ENCODE measurements around the gene PAIP2. TPM values are rescaled to one million over a fixed set of nuclear protein-coding genes. Genes with fewer than 3 reads are reported as not detected.

Gene PAIP2, protein sequence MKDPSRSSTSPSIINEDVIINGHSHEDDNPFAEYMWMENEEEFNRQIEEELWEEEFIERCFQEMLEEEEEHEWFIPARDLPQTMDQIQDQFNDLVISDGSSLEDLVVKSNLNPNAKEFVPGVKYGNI
- total RNA-seq = 54.9 and 65.0 TPM in 2 replicates

DNA sequence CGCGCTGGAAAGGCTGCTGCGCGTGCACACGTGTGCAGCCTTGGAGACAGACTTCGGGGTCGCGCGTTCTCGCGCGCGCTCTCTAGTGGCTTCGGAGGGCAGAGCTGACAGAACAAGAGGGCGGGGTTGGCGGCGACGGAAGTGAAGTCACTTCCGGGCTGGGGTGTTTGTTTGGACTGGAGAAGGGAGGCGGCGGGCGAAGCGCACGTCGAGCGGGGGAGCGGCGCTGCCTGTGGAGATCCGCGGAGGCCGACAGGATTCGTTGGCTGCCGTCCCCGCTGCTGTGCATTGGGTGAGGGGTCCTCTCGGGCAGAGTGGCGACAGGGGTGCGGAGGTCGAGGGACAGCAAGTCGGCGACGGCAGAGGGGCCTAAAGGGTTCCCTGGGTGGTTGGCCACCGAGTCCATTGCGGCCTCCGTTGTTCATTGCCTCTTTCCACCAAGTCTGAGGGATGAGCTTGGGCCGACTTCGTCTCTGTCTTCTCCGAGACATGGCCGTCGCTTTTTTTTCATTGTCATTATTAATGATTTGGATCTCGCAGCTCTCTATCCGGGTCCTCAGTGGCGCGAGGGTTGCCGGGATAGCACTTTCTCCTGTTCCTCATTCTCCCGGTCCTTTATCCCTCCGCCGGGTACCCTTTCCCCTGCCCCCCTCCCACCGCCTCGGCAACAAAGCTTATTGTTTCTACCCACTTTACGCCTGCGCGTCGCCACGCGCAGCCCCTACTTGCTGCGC is at the start of gene PAIP2:
Gene PAIP2 (plus strand): TSS at position 166 of the 734 bp plus-strand sequence. CDS start 21,931 bp downstream, outside the sequence.

DNA sequence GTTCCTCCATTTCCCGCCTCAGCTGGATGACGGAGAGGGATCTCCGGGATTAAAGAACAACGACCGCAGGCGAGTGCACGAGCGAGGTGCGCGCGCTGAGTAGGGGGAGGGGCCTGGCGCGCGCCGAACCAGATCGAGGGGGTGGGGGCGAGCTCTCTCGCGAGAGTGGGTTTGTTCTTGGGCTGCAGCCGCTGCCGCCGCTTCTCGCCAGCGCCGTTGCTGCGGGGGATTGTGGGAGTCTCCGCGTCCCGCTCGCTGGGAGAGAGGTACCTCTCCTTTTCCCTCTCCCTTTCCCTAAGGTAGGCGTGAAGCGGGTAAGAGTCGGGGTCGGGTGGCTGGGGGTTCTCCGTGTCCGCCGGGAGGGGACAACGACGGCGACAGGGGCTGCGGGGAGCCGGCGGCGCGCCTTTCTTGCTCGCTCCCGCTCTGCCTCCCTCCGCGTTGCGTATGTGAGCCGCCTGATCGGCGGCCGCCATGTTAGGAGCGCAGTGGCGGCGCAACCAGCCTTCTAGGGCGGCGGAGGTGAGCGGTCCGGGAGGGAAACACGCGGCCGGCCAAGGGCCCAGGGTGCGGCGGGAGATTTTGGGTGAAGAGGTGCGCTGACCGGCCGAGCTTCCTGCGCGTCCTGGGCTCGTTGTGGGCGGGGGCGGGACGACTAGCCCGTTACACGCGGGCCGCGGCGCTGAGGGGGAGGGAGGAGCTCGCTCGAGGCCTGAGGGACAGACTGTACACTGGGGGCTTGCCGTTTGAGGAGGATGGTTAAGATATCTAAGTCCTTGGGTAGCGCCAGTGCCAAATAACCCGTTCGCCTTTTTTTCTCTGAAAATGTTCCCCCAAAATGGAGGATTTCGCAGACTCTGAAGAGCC is 47.9 kb upstream of the PAIP2 start, which contains the start of gene MATR3:
Gene MATR3 (plus strand): TSS at position 234 of the 867 bp plus-strand sequence. CDS start 13,676 bp downstream, outside the sequence.

DNA sequence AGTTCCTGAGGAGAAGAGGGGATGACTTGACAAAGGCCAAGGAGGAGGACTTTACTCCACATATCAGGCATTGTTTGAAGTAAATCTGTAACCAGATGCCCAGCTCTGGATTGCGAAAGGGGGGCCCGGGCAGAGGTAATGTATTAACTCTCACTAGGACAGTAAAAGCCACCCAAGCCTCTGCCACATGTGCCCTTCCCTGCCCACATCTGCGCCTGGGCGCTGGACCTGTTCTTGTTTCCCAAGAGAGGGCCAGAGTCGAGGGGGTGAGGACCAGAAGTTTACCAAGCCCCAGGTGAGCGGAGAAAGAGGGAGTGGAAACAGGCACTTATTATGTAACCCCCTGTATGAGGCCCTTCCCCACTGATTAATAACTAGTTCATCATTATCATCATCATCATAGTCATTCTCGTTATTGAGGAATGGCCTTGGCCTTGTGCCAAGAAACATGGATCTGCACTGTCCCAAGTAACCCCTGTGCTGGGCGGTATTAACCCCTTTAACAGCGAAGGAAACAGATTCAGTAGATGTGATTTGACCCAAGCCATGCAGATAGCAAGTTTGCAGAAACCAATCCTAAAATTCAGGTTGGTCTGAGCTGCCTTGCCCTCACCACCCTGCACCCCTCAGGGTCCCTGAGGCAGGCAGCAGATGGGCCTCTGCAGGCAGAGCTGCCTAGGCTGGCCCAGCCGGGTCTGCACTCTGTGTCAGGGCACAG is 41.8 kb downstream of the PAIP2 start, which contains the start of gene SLC23A1:
Gene SLC23A1 (minus strand): TSS at position 23 of the 718 bp plus-strand sequence. CDS start 44 bp downstream, outside the sequence.

DNA sequence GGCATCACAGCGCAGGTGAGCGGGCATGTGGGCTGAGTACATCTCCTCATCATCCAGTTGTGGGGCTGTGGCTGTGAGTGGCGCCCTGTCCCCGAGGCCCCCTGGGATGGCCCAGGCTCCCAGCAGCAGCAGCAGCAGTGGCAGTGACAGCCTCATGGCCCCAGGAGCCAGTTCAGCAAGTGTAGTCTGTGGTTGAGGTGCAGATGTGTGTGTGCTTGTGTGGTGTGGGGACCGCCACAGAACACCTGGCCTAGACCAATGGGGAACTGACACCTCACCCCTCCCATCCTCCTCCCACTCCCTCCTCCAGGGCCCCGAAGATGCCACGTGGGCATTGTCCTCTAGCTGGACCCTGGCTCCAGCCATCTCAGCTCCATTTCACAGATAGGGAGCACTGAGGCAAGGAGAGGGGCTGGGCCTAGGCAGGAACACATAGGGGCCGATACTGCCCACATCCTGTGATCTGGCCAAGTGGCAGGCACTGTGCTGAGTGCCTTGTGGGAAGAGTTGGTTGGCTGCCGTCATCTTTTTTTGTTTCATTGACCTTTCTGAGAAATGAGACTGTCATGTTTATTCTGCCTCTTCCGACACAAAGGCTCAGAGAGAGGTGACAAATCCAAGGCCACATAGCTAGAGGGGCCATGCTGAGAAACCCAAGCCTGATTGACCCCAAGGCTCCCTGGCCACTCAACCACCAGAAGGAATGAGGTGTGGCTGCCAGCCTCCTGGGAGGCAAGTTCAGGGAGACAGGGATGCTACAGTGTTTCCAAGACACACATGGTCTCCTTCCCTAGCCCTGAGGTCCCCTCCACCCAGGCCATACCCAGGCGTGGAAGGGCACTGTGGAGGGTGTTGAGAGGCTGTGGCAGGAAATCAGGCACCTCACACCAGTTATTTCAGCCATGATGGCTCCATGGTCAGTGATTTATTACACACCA is 48.3 kb downstream of the PAIP2 start, which contains the start of gene MZB1:
Gene MZB1 (minus strand): TSS at position 213 of the 938 bp plus-strand sequence. CDS start 57 bp downstream, at position 156.

DNA sequence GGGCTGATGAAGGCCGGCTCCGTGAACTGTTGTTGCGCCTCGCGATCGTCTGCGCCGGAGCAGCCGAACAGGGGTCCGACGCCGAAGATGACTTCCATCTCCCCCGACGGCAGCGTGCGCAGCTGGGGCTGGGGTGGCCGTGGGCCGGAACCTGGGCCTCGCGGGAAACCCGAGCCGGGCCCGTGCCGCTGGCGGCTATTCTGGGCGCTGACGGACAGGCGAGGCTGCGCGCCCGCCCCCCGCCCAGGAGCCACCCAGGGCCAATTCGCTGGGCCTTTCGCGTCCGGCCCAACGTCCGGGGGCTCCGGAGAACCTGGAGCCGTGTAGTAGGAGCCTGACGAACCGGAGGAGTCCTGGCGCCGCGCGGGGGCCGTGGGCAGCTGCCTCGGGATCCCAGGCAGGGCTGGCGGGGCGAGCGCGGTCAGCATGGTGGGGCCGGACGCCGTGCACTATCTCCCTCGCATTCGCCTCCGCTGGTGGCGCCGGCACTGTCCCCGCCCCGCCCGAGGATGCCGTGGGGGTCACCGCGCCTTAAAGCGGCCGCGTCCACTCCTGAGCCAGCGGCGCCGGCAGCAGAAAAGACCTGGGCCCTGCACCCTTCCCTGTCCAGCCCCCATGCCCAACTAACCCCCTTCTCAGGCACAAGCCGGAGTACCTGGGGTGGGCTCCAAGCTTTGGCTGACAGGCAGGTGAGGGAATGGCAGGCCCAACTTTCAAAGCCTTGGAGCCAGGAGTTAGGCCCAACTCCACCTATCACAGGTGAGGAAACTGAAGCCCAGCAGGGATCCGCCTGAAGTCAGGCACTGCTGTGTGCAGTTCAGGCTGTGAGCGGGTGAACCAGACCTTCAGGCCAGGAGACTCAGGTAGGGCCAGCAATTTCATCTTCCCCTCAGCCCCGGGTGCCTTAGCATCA is 53.3 kb downstream of the PAIP2 start, which contains the start of gene PROB1:
Gene PROB1 (minus strand): TSS at position 451 of the 913 bp plus-strand sequence. CDS start 23 bp downstream, at position 428.

DNA sequence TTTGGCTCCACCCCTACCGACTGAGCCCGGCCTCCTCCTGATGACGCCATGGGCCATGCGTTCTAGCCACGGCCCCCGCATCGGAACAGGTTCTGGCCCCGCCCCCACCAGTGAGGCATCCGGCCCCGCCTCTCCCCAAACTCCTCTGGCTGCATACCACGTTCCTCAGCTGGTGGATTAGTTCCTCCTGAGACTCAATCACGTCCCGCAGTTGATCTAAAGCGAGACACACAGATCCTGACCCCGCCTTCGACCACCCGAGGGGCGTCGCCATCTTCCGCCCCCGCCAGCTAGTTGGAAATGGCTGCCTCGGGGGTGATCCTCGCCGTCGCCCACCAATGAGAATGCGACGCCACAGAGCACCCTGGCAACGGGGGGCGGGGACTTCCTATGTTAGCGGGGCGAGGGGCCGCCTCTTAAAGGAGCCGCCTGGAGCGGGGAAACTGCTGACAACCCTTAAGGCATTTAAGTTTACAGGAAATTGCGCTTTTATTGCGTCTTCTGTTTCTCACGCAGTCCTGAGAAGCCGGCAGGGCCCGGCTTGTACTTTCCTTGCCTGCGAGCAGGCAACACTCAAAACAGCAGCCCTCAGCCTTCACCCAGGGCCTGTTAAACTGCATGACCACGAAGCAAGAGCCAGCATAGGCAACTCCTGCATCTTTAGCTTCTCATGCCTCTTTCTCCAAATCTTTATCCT is 62.3 kb downstream of the PAIP2 start, which contains the start of gene SPATA24:
Gene SPATA24 (minus strand): TSS at position 303 of the 697 bp plus-strand sequence. CDS start 29 bp downstream, at position 274.

Other genes with a start within 250 kb of the PAIP2 start
- 83.8 and 86.5 TPM in 2 replicates for gene SIL1, start 143.5 kb upstream of the PAIP2 start, total RNA-seq
- gene MATR3, start 48.1 kb upstream of the PAIP2 start, total RNA-seq = 214 and 265 TPM in 2 replicates
- gene SLC23A1, start 41.4 kb downstream of the PAIP2 start, total RNA-seq = not detected in 2 replicates
- gene MZB1, start 48.1 kb downstream of the PAIP2 start, total RNA-seq = 0.13 TPM in 1 of 2 replicates, not detected in the other
- gene PROB1, start 53.2 kb downstream of the PAIP2 start, total RNA-seq = 0.31 and 0.40 TPM in 2 replicates
- 7.0 and 9.6 TPM in 2 replicates for gene SPATA24, start 62.2 kb downstream of the PAIP2 start, total RNA-seq
- gene DNAJC18, start 97.7 kb downstream of the PAIP2 start, total RNA-seq = 6.2 and 6.9 TPM in 2 replicates
- gene ECSCR, start 120.9 kb downstream of the PAIP2 start, total RNA-seq = 6.8 and 13.7 TPM in 2 replicates
- not detected in 2 replicates for gene SMIM33, start 129.2 kb downstream of the PAIP2 start, total RNA-seq
- gene STING1, start 140.9 kb downstream of the PAIP2 start, total RNA-seq = 57.2 and 98.0 TPM in 2 replicates
- 48.7 and 50.7 TPM in 2 replicates for gene UBE2D2, start 219.5 kb downstream of the PAIP2 start, total RNA-seq

Data from aortic smooth muscle cell (primary cell).